ENCODE results near the gene S100A9. TPM values are rescaled to one million over a fixed set of nuclear protein-coding genes. Genes with fewer than 3 reads are reported as not detected.

Gene S100A9
- total and polyA plus RNA-seq, 2 of the 4 experiments (the other 2 are of a cell fraction), result not detected

DNA sequence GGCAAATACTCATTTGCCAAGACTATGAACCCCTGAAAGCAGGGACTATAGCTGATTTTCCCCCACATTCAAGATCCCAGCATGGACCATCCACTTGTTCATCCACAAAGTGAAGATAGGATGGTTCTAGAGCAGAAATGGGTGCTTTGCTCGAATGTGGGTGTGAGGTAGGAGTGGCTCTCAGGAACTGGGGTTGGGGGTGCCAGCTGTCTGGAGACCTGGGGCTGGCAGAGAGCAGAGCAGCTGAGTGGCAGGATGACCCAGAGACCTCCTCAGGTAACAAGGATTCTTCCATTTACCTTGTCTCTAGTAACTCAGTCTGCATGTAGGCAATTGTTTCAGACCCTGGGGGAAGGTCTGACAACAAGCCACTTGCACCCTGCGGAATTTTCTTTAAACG is 6.0 kb downstream of the S100A9 start:
- no peak overlapping the region for H3K4me3 ChIP-seq (ENCODE audit: insufficient read depth, low read depth, low read length)
- no peak overlapping the region for H3K27ac ChIP-seq (ENCODE audit: insufficient read depth, low read length)
- H3K56ac ChIP-seq (ENCODE audit: extremely low read depth, insufficient read depth, low read length), result no peak overlapping the region
- WGBS, 2 experiments (ENCODE audit: extremely low coverage in 2 of 2, insufficient read length in 1 of 2), result no CpG with 5 or more reads among the region's 3 CpGs
- H3K4me2 ChIP-seq (ENCODE audit: low read depth, low read length), result no peak overlapping the region
- H3K79me1 ChIP-seq (ENCODE audit: low read depth in 1 of 2, low read length in 2 of 2), result no peaks in the 10 kb centered on the region
- DNase-seq (no peak), ATAC-seq (ENCODE audit: low read depth) (no peak)
- intact Hi-C loops (cut with micrococcal nuclease), result no loop called here
- H4K8ac ChIP-seq (ENCODE audit: low read depth in 2 of 2, low read length in 2 of 2), result no peak overlapping the region
- no peak overlapping the region for H2BK120ac ChIP-seq (ENCODE audit: low read depth, low read length)
- no peak overlapping the region for H2AFZ ChIP-seq (replicated peaks; ENCODE audit: low read length, poor library complexity)
- H3K4me1 ChIP-seq (ENCODE audit: control insufficient read depth, insufficient read depth, low read length), result no peaks in the 10 kb centered on the region
- no TSS peak for BruUV-seq (replicated peaks)
- no peak overlapping the region for H4K91ac ChIP-seq (ENCODE audit: insufficient read depth, low read depth, low read length)
- H3K9me3 ChIP-seq (ENCODE audit: control insufficient read depth, insufficient read depth, low read length), result no peaks in the 10 kb centered on the region
- no peak overlapping the region for H2AK5ac ChIP-seq (ENCODE audit: low read depth, low read length)
- H3K36me3 ChIP-seq (ENCODE audit: control insufficient read depth, insufficient read depth, low read length), result no peaks in the 10 kb centered on the region
- no peaks in the 10 kb centered on the region for H3K9me1 ChIP-seq (ENCODE audit: insufficient read depth, low read length)
- in situ Hi-C loops (cut with MboI; ENCODE audit: low sequenced_read_pairs), result no loop called here
- no peak overlapping the region for H2AK9ac ChIP-seq (replicated peaks; ENCODE audit: low read depth, low read length, poor library complexity)
- no peak overlapping the region for H3K14ac ChIP-seq (replicated peaks; ENCODE audit: low read depth, low read length)
- H3K18ac ChIP-seq (ENCODE audit: low read depth, low read length), result no peak overlapping the region
- H4K5ac ChIP-seq (ENCODE audit: low read depth, low read length), result no peak overlapping the region
- H3K27me3 ChIP-seq (ENCODE audit: control insufficient read depth, insufficient read depth, low read length), result peaks cover 9% of the 10 kb centered on the region
- no peak overlapping the region for H3K23ac ChIP-seq (ENCODE audit: low read depth, low read length)
- H2BK20ac ChIP-seq (ENCODE audit: low read depth, low read length), result no peak overlapping the region
- dilution Hi-C loops (cut with HindIII; ENCODE audit: low sequenced_read_pairs, unreplicated experiment), result no loop called here
- H3K9ac ChIP-seq (ENCODE audit: low read depth, low read length), result no peak overlapping the region
- TF ChIP-seq, protein P1, sequence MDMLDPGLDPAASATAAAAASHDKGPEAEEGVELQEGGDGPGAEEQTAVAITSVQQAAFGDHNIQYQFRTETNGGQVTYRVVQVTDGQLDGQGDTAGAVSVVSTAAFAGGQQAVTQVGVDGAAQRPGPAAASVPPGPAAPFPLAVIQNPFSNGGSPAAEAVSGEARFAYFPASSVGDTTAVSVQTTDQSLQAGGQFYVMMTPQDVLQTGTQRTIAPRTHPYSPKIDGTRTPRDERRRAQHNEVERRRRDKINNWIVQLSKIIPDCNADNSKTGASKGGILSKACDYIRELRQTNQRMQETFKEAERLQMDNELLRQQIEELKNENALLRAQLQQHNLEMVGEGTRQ (IDR thresholded peaks at IDR 0.05; ENCODE audit: low read depth, low read length), result no peak
- TF ChIP-seq CEBPB (IDR thresholded peaks at IDR 0.05; ENCODE audit: low read depth, low read length) (no peak), FOS (IDR thresholded peaks at IDR 0.05; ENCODE audit: low read depth, low read length) (no peak), NFE2L2 (IDR thresholded peaks at IDR 0.05; ENCODE audit: low read depth, low read length) (no peak)
- no peak overlapping the region for H2BK15ac ChIP-seq (ENCODE audit: low read depth, low read length)
- no peak overlapping the region for H2BK5ac ChIP-seq (ENCODE audit: low read depth, low read length, poor library complexity, severe bottlenecking)
- no peaks in the 10 kb centered on the region for H4K20me1 ChIP-seq (ENCODE audit: insufficient read depth, low read length)
- CTCF ChIA-PET, result no interaction called here
- no peak overlapping the region for H3K4ac ChIP-seq (ENCODE audit: low read depth, low read length)
- POLR2A ChIA-PET (ENCODE audit: unreplicated experiment), result no interaction called here
